Thoracic aorta (tissue), 2 donors: ENCODE data around the gene SH3BP1. TPM values are rescaled to one million over a fixed set of nuclear protein-coding genes. Genes with fewer than 3 reads are reported as not detected.

Source experiments
- ATAC-seq: fragments of 150-250 bp; one replicate; pipeline ENCODE4 v1.8.0; 2017; ENCODE audit warnings: low read depth; ENCODE audit not compliant: insufficient number of reproducible peaks, low FRiP score
- DNase-seq: peaks from one replicate; pipeline ENCODE4 v3.0.0-alpha.2; 2020; ENCODE audit warnings: low spot score
- H3K27ac ChIP-seq, 2 donors: fragments of 200-600 bp; sonication (generic); 1 replicate in 1 of 2; 2 replicates in 1 of 2; pipeline ENCODE4 v1.5.1; 2016; ENCODE audit warnings: mild to moderate bottlenecking in 2 of 2, moderate library complexity in 2 of 2
- H3K27me3 ChIP-seq: fragments of 200-600 bp; sonication (generic); replicated peaks from 2 replicates; pipeline ENCODE4 v1.6.0; 2016; ENCODE audit warnings: mild to moderate bottlenecking; ENCODE audit not compliant: insufficient read depth
- H3K36me3 ChIP-seq: fragments of 200-600 bp; sonication (generic); one replicate; pipeline ENCODE4 v1.5.1; 2016
- H3K4me1 ChIP-seq, 2 donors: fragments of 200-600 bp; sonication (generic); 1 replicate in 1 of 2; 2 replicates in 1 of 2; pipeline versions ENCODE4 v1.5.1 to v1.6.0; 2016; ENCODE audit warnings: low read depth in 2 of 2, mild to moderate bottlenecking in 1 of 2; ENCODE audit not compliant: control insufficient read depth in 1 of 2
- H3K4me3 ChIP-seq: fragments of 200-600 bp; sonication (generic); 2 replicates; pipeline ENCODE4 v1.5.1; 2016; ENCODE audit warnings: mild to moderate bottlenecking
- H3K9me3 ChIP-seq: fragments of 200-600 bp; sonication (generic); 2 replicates; pipeline ENCODE4 v1.5.1; 2016
- CTCF ChIP-seq: fragments of 200-600 bp; sonication (generic); IDR thresholded peaks from one replicate; pipeline ENCODE4 v1.5.1; 2019; ENCODE audit warnings: antibody characterized with exemption
- total RNA-seq, 2 donors: library from RNA; depleted of rRNA; stranded (reverse); fragments of >200 nt; gene quantifications; one replicate each; pipeline versions ENCODE4 v1.1.0 to v1.2.3, GENCODE V29; 2016

SH3BP1 gene
- total RNA-seq, 2 donors from 2014 or later, result 5.6 to 14.2 TPM

GRCh38 chr22:37635157-37635556 lies 4.3 kb upstream of the SH3BP1 start:
- no peak for TF ChIP-seq CTCF
- no peaks in the 10 kb centered on the region for H3K9me3 ChIP-seq
- DNase-seq (no peak), ATAC-seq (no peak)
- no peaks in the 10 kb centered on the region for H3K27me3 ChIP-seq
- H3K4me1 ChIP-seq, result peaks cover 16 to 35% of the 10 kb centered on the region in 2 donors
- peaks cover 6% of the 10 kb centered on the region for H3K36me3 ChIP-seq
- H3K27ac ChIP-seq, result no peak overlapping the region
- no peak overlapping the region for H3K4me3 ChIP-seq

GRCh38 chr22:37636186-37636948 lies 3.1 kb upstream of the SH3BP1 start:
- H3K9me3 ChIP-seq, result no peaks in the 10 kb centered on the region
- no peak for TF ChIP-seq CTCF
- no peak for DNase-seq
- peaks cover 16 to 35% of the 10 kb centered on the region in 2 donors for H3K4me1 ChIP-seq
- no peak for ATAC-seq
- H3K27me3 ChIP-seq, result no peaks in the 10 kb centered on the region
- no peak overlapping the region for H3K4me3 ChIP-seq
- H3K36me3 ChIP-seq, result no peaks in the 10 kb centered on the region
- no peak overlapping the region for H3K27ac ChIP-seq

GRCh38 chr22:37636949-37637273 lies 2.6 kb upstream of the SH3BP1 start:
- H3K27ac ChIP-seq, result no peak overlapping the region
- no peak for DNase-seq
- no peaks in the 10 kb centered on the region for H3K9me3 ChIP-seq
- TF ChIP-seq CTCF, result no peak
- no peaks in the 10 kb centered on the region for H3K27me3 ChIP-seq
- peaks cover 16 to 35% of the 10 kb centered on the region in 2 donors for H3K4me1 ChIP-seq
- no peak for ATAC-seq
- H3K4me3 ChIP-seq, result no peak overlapping the region
- no peaks in the 10 kb centered on the region for H3K36me3 ChIP-seq

- H3K4me1 ChIP-seq, result peaks cover 10 to 26% of the 10 kb centered on the region in 2 donors
- TF ChIP-seq CTCF, result no peak
- ATAC-seq (no peak), DNase-seq (no peak)
- H3K27me3 ChIP-seq, result no peaks in the 10 kb centered on the region
- no peaks in the 10 kb centered on the region for H3K36me3 ChIP-seq
- H3K27ac ChIP-seq, result no peak overlapping the region
- peak overlapping the region; percentile 74 for H3K4me3 ChIP-seq
- H3K9me3 ChIP-seq, result no peaks in the 10 kb centered on the region
Observed at GRCh38 chr22:37638391-37639069, 939 bp upstream of the SH3BP1 start.

- Histone ChIP-seq H3K9me3 (no peaks in the 10 kb centered on the region), H3K4me3 (peak overlapping the region; percentile 74), H3K27me3 (no peaks in the 10 kb centered on the region), H3K4me1 (peaks cover 0 to 12% of the 10 kb centered on the region in 2 donors), H3K27ac (no peak overlapping the region), H3K36me3 (no peaks in the 10 kb centered on the region)
- ATAC-seq (no peak), DNase-seq (no peak)
- TF ChIP-seq CTCF, result no peak
Observed at GRCh38 chr22:37639771-37640590, 512 bp downstream of the SH3BP1 start.
